GM21423 (cell line): ENCODE measurements around the gene ROBO4.

Source experiments
- ATAC-seq: cut with Tn5 transposase; IDR thresholded peaks from one replicate; pipeline ENCODE4 v1.9.1; 2021; ENCODE audit warnings: mild to moderate bottlenecking, moderate library complexity; ENCODE audit not compliant: unreplicated experiment

Gene ROBO4

GRCh38 chr11:124890683-124891372, 6.8 kb downstream of the ROBO4 start:
- no peak for ATAC-seq

GRCh38 chr11:124890151-124890550, 7.5 kb downstream of the ROBO4 start:
- ATAC-seq, result no peak

GRCh38 chr11:124889191-124890091, 8.2 kb downstream of the ROBO4 start:
- no peak for ATAC-seq

GRCh38 chr11:124887667-124888013, 10.0 kb downstream of the ROBO4 start:
- ATAC-seq, result no peak

- no peak for ATAC-seq
Measured at GRCh38 chr11:124886978-124887666, 10.5 kb downstream of the ROBO4 start.

- ATAC-seq, result no peak
Measured at GRCh38 chr11:124886476-124886875, 11.2 kb downstream of the ROBO4 start.

GRCh38 chr11:124884869-124885479, 12.7 kb downstream of the ROBO4 start:
- no peak for ATAC-seq

- no peak for ATAC-seq
Measured at GRCh38 chr11:124884340-124884739, 13.3 kb downstream of the ROBO4 start.

GRCh38 chr11:124882339-124883071, 15.2 kb downstream of the ROBO4 start:
- ATAC-seq, result no peak

- no peak for ATAC-seq
Measured at GRCh38 chr11:124880958-124881357, 16.7 kb downstream of the ROBO4 start.

- no peak for ATAC-seq
Measured at GRCh38 chr11:124880290-124880611, 17.4 kb downstream of the ROBO4 start.

- ATAC-seq, result no peak
Measured at GRCh38 chr11:124879493-124880289, 18.0 kb downstream of the ROBO4 start.

- ATAC-seq, result no peak
Measured at GRCh38 chr11:124878759-124879492, 18.7 kb downstream of the ROBO4 start.

GRCh38 chr11:124877910-124878758, 19.5 kb downstream of the ROBO4 start:
- no peak for ATAC-seq

- ATAC-seq, result no peak
Measured at GRCh38 chr11:124877631-124877909, 20.1 kb downstream of the ROBO4 start.

- no peak for ATAC-seq
Measured at GRCh38 chr11:124876818-124877630, 20.6 kb downstream of the ROBO4 start.

- peak; percentile 96 for ATAC-seq
Measured at GRCh38 chr11:124875943-124876817, 21.5 kb downstream of the ROBO4 start.
